SKM-1 treated with dmso at 0.1 percent for 144 hours (cell line): Measurements from ENCODE around the gene SPTBN5.

Source experiments
- DNase-seq: peaks from one replicate; lab custom pipeline; 2025; ENCODE audit not compliant: unreplicated experiment; lab: John Stamatoyannopoulos, UW

Gene SPTBN5

GRCh38 chr15:41809121-41809520 is 84.7 kb downstream of the SPTBN5 start:
- DNase-seq: no peak

GRCh38 chr15:41806291-41807181 is 87.3 kb downstream of the SPTBN5 start:
- no peak for DNase-seq

- DNase-seq: no peak
Observed at GRCh38 chr15:41805711-41806110, 88.1 kb downstream of the SPTBN5 start.

- DNase-seq: no peak
Observed at GRCh38 chr15:41804916-41805666, 88.8 kb downstream of the SPTBN5 start.

- DNase-seq: no peak
Observed at GRCh38 chr15:41804361-41804760, 89.5 kb downstream of the SPTBN5 start.

- no peak for DNase-seq
Observed at GRCh38 chr15:41801850-41802455, 91.9 kb downstream of the SPTBN5 start.

GRCh38 chr15:41801185-41801584 is 92.7 kb downstream of the SPTBN5 start:
- DNase-seq: no peak

GRCh38 chr15:41799488-41799805 is 94.4 kb downstream of the SPTBN5 start:
- DNase-seq: no peak

GRCh38 chr15:41798607-41799487 is 95.0 kb downstream of the SPTBN5 start:
- no peak for DNase-seq
